ENCODE data around the gene AGPAT3. TPM values are rescaled to one million over a fixed set of nuclear protein-coding genes. Genes with fewer than 3 reads are reported as not detected.

The AGPAT3 gene
- total RNA-seq, 1 donor from 2014 or later: 45.4 TPM

DNA sequence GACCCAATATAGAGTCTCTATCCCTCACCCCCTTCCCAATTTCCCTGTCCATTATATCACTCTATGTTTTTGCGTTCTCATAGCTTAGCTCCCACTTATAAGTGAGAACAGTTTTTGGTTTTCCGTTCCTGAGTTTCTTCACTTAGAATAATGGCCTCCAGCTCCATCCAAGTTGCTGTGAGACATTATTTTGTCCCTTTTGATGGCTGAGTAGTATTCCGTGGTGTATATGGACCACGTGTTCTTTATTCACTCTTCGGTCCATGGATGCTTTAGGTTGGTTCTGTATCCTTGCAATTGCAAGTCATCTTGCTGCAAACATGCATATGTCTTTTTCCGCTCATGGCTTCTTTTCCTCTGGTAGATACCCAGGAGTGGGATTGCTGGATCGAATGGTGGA lies 54.3 kb downstream of the AGPAT3 start:
- TF ChIP-seq, protein P1, sequence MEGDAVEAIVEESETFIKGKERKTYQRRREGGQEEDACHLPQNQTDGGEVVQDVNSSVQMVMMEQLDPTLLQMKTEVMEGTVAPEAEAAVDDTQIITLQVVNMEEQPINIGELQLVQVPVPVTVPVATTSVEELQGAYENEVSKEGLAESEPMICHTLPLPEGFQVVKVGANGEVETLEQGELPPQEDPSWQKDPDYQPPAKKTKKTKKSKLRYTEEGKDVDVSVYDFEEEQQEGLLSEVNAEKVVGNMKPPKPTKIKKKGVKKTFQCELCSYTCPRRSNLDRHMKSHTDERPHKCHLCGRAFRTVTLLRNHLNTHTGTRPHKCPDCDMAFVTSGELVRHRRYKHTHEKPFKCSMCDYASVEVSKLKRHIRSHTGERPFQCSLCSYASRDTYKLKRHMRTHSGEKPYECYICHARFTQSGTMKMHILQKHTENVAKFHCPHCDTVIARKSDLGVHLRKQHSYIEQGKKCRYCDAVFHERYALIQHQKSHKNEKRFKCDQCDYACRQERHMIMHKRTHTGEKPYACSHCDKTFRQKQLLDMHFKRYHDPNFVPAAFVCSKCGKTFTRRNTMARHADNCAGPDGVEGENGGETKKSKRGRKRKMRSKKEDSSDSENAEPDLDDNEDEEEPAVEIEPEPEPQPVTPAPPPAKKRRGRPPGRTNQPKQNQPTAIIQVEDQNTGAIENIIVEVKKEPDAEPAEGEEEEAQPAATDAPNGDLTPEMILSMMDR (IDR thresholded peaks at IDR 0.05): no peak
- Mint-ChIP-seq H3K36me3 (ENCODE audit: low read depth) (no peaks in the 10 kb centered on the region), H3K4me3 (ENCODE audit: unreplicated experiment) (no peak overlapping the region), H3K9me3 (ENCODE audit: low read depth) (no peaks in the 10 kb centered on the region), H3K4me1 (ENCODE audit: low read depth) (peaks cover 31% of the 10 kb centered on the region), H3K27ac (ENCODE audit: unreplicated experiment) (no peak overlapping the region), H3K27me3 (ENCODE audit: low read depth) (no peaks in the 10 kb centered on the region)
- DNase-seq (ENCODE audit: low spot score): no peak

DNA sequence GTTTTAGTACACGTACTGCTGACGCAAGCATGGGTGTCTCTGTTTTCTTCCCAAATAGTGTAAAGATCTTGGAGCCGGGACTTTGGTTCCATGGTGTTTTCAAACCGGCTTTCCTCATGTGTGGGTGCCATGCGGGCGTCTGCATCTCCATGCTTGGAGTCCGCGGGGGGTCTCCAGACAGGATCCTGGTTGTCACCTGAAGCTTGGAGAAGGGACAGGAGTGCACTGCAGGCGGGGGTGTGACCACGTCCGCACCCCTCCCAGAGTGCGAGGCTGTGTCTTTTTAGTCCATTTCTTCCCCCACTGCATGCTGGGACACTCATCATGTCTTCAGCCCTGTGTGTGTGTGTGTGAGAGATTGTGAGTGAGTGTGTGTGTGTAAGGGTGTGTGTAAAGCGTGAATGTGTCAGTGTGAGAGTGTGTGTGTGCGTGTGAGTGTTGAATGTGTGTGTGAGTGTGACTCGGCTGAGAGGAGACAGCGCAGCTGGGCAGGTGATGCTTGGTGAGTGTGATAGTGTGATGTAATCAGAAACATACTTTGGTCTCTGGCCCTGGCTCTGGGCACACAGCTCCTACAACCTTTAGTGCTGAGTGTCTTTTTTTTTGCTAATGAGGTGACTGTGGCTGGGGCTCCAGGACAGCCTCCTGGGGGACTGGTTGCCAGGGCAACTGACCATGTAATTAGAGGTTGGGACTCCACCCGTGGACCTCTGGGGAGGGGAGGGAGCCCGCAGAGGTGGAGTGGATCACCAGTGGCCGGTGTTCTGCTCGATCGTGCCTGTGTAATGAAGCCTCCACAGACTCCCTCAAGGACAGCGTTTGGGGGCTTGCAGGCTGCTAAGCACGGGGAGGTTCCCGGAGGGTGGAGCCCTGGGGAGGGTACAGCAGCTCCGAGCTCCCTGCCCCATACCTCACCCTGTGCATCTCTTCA lies 55.1 kb downstream of the AGPAT3 start:
- DNase-seq (ENCODE audit: low spot score): peak; percentile 90
- TF ChIP-seq, protein P1 (IDR thresholded peaks at IDR 0.05): no peak
- Mint-ChIP-seq H3K9me3 (ENCODE audit: low read depth) (no peaks in the 10 kb centered on the region), H3K4me3 (ENCODE audit: unreplicated experiment) (no peak overlapping the region), H3K27ac (ENCODE audit: unreplicated experiment) (no peak overlapping the region), H3K36me3 (ENCODE audit: low read depth) (no peaks in the 10 kb centered on the region), H3K27me3 (ENCODE audit: low read depth) (no peaks in the 10 kb centered on the region), H3K4me1 (ENCODE audit: low read depth) (peaks cover 31% of the 10 kb centered on the region)

DNA sequence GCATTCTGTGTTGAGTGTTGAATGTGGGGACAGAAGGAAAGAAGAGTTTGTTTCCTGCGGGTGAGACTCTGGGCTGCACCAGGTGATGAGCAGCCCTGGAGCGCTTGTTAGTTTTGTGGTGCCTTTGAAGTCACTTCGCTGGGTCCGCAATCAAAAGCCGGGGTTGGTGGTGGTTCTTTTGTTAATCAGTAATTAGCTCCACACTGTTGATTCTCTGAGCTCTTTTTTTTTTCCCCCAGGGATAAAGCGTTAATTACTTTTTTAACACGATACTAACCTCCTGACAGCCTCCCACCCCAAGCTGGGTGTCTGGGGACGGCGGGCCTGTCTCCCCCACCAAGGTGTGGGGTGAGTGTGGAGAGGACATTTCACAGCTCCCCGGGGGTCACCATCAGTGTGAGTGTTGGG lies 56.6 kb downstream of the AGPAT3 start:
- Mint-ChIP-seq H3K4me1 (ENCODE audit: low read depth) (peaks cover 31% of the 10 kb centered on the region), H3K9me3 (ENCODE audit: low read depth) (no peaks in the 10 kb centered on the region), H3K27me3 (ENCODE audit: low read depth) (no peaks in the 10 kb centered on the region), H3K4me3 (ENCODE audit: unreplicated experiment) (no peak overlapping the region), H3K36me3 (ENCODE audit: low read depth) (no peaks in the 10 kb centered on the region), H3K27ac (ENCODE audit: unreplicated experiment) (no peak overlapping the region)
- DNase-seq (ENCODE audit: low spot score): peak; percentile 59
- TF ChIP-seq, protein P1 (IDR thresholded peaks at IDR 0.05): no peak

DNA sequence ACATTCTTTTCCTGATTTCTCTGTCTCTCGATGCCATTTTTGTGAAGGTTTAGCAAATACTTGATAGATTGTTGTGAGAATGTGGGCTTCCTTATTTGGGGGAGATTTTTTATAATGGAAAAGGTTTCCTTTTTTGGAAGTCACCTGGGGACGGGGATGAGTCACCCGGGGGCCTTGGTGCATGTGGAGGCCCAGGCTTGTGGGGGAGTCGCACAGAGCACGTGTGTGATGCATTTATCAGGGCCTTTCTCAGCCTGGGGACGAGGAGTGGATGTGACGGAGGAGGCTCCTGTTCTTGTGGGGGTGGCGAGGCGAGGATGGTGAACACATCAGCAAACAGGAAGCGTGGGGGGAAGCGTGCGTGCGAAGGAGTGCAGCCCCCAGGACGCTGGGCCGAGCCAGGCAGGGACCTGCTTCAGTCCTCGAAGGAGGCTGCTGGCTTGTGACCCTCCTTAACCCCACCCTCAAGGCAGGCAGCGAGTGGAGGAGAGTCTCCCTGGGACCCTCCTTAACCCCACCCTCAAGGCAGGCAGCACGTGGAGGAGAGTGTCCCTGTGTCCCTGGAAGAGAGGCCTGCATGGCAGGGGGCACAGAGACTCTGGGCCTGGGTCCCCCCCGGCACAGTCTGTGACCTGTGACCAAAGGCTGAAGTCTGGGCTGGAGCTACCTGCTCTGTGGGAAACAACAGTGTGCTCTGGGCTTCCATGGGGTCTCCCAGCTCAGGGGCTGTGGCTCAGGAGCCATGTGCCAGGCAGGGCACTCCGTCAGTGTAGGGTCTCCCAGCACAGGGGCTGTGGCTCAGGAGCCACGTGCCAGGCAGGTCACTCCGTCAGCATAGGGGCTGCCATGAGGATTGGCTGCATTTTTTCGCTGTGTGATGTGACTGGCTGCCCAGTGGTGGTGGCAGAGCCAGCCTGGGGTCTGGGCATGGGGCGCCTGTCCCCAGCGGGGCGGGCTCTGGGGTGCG lies 57.2 kb downstream of the AGPAT3 start:
- no peaks in the 10 kb centered on the region for H3K36me3 Mint-ChIP-seq (ENCODE audit: low read depth)
- no peak overlapping the region for H3K4me3 Mint-ChIP-seq (ENCODE audit: unreplicated experiment)
- no peaks in the 10 kb centered on the region for H3K9me3 Mint-ChIP-seq (ENCODE audit: low read depth)
- TF ChIP-seq, protein P1 (IDR thresholded peaks at IDR 0.05): no peak
- DNase-seq (ENCODE audit: low spot score): peak; percentile 72
- peaks cover 31% of the 10 kb centered on the region for H3K4me1 Mint-ChIP-seq (ENCODE audit: low read depth)
- no peaks in the 10 kb centered on the region for H3K27me3 Mint-ChIP-seq (ENCODE audit: low read depth)
- H3K27ac Mint-ChIP-seq (ENCODE audit: unreplicated experiment): no peak overlapping the region

DNA sequence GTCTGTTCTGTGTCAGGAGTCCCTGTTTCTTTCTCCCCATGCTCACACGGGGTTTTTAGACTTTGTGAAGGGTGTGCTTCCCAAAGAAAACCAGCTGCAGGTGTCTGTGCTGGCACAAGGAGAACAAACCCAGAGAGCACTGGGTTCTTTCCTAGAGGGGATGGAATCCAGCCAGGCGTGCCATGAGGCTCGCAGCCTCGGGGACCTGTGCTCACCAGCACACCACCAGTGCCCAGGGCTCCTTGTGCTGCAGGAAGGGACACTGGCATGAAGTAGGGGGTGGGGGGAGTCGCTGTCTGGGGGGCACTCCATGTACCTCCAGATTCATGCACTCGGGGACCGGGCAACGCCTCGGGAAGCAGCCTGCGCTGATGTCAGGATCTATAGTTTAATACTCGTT lies 57.9 kb downstream of the AGPAT3 start:
- no peaks in the 10 kb centered on the region for H3K9me3 Mint-ChIP-seq (ENCODE audit: low read depth)
- TF ChIP-seq, protein P1 (IDR thresholded peaks at IDR 0.05): no peak

More for the DNA sequence above, 57.9 kb downstream of the AGPAT3 start:
- H3K4me3 Mint-ChIP-seq (ENCODE audit: unreplicated experiment): no peak overlapping the region
- no peaks in the 10 kb centered on the region for H3K36me3 Mint-ChIP-seq (ENCODE audit: low read depth)
- peak; percentile 56 for DNase-seq (ENCODE audit: low spot score)
- H3K27me3 Mint-ChIP-seq (ENCODE audit: low read depth): no peaks in the 10 kb centered on the region
- H3K4me1 Mint-ChIP-seq (ENCODE audit: low read depth): peaks cover 31% of the 10 kb centered on the region
- H3K27ac Mint-ChIP-seq (ENCODE audit: unreplicated experiment): no peak overlapping the region
